ENCODE results near the gene POLRMT. TPM values are rescaled to one million over a fixed set of nuclear protein-coding genes. Genes with fewer than 3 reads are reported as not detected.

POLRMT gene
- total RNA-seq, 1 donor from 2014 or later: 36.0 TPM

DNA sequence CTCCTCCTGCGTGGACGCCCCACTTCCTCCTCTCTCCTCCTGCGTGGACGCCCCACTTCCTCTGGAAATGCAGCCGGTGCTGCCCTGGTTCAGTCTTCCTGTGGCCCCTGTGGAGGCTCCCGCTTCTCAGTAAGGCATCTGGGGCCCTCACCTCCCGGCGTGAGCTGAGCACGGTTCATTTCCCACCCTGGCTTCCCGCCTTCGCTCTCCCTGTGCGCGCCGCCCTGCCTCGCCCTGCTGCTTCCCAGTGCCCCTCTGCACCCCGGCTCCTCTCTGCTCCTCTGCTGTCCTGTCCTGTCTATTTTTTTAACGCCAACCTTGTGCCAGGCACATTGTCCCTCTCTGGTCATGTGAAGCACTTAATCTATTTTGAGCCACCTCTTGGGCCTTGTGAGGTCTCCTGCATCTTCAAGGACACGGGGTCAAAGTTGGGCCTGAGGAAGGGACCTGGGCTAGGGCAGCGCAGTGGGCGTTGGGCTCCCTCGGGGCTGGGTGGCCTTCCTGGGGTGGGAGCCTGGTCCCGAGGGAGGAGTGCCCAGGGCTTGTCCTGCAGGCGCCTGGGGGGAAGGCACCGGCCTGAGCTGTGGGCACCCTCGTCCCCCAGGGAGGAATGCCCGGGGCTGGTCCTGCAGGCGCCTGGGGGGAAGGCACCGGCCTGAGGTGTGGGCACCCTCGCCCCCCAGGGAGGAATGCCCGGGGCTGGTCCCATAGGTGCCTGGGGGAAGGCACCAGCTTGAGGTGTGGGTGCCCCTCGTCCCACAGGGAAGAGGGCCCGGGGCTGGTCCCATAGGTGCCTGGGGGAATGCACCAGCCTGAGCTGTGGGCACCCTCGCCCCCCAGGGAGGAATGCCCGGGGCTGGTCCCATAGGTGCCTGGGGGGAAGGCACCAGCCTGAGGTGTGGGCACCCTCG is 30.7 kb downstream of the POLRMT start:
- no peaks in the 10 kb centered on the region for H3K36me3 ChIP-seq

DNA sequence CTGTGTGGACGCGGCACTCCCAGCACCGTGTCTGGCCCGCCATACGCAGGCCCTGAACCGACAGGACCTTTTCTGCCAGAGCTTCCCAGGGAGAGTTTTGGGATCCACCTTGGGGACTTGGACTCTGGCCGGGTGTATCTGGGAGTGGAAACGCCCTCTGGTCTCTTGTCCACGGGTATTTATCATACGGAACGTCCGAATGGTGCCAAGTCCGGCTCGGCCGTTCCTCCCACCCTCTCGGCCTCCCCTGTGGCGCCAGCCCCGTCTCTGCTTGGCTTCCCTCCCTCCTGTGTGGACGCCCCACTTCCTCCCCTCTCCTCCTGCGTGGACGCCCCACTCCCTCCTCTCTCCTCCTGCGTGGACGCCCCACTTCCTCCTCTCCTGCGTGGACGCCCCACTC is 31.5 kb downstream of the POLRMT start:
- intact Hi-C loops (cut with DNase I): no loop called here
- H3K9me3 ChIP-seq: no peaks in the 10 kb centered on the region
- ATAC-seq (no peak), DNase-seq (no peak)
- H3K4me1 ChIP-seq: no peaks in the 10 kb centered on the region
- no peak overlapping the region for H3K4me3 ChIP-seq
- H3K27me3 ChIP-seq: no peaks in the 10 kb centered on the region
- TF ChIP-seq, protein P1, sequence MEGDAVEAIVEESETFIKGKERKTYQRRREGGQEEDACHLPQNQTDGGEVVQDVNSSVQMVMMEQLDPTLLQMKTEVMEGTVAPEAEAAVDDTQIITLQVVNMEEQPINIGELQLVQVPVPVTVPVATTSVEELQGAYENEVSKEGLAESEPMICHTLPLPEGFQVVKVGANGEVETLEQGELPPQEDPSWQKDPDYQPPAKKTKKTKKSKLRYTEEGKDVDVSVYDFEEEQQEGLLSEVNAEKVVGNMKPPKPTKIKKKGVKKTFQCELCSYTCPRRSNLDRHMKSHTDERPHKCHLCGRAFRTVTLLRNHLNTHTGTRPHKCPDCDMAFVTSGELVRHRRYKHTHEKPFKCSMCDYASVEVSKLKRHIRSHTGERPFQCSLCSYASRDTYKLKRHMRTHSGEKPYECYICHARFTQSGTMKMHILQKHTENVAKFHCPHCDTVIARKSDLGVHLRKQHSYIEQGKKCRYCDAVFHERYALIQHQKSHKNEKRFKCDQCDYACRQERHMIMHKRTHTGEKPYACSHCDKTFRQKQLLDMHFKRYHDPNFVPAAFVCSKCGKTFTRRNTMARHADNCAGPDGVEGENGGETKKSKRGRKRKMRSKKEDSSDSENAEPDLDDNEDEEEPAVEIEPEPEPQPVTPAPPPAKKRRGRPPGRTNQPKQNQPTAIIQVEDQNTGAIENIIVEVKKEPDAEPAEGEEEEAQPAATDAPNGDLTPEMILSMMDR (IDR thresholded peaks at IDR 0.05): no peak
- H3K36me3 ChIP-seq: no peaks in the 10 kb centered on the region
- no peak overlapping the region for H3K27ac ChIP-seq

More for the DNA sequence above, 30.7 kb downstream of the POLRMT start:
- intact Hi-C loops (cut with DNase I): no loop called here
- no peak overlapping the region for H3K4me3 ChIP-seq
- no peak for ATAC-seq
- TF ChIP-seq, protein P1 (IDR thresholded peaks at IDR 0.05): no peak
- no peaks in the 10 kb centered on the region for H3K9me3 ChIP-seq
- DNase-seq: no peak
- H3K4me1 ChIP-seq: no peaks in the 10 kb centered on the region
- H3K27me3 ChIP-seq: no peaks in the 10 kb centered on the region
- H3K27ac ChIP-seq: no peak overlapping the region

DNA sequence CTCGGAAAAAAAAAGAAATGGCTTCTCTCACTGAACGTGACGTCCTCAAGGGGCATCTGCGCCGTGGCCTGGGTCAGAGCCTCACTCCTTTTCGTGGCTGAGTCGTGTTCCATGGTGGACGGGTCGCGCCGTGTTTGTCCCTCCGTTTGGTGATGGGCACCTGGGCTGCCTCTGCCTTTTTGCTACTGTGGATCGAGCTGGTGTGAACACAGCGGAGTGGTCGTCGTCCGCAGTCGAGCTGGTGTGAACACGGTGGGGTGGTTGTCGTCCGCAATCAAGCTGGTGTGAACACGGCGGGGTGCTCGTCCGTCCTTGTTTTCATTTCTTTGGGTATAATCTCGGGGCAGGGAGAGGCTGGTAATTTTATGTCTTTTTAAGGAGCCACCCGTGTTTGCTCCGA is 32.0 kb downstream of the POLRMT start:
- intact Hi-C loops (cut with DNase I): no loop called here
- TF ChIP-seq, protein P1 (IDR thresholded peaks at IDR 0.05): no peak
- DNase-seq: no peak
- Histone ChIP-seq H3K4me3 (no peak overlapping the region), H3K36me3 (no peaks in the 10 kb centered on the region), H3K4me1 (no peaks in the 10 kb centered on the region), H3K9me3 (no peaks in the 10 kb centered on the region), H3K27ac (no peak overlapping the region), H3K27me3 (no peaks in the 10 kb centered on the region)
- ATAC-seq: no peak

DNA sequence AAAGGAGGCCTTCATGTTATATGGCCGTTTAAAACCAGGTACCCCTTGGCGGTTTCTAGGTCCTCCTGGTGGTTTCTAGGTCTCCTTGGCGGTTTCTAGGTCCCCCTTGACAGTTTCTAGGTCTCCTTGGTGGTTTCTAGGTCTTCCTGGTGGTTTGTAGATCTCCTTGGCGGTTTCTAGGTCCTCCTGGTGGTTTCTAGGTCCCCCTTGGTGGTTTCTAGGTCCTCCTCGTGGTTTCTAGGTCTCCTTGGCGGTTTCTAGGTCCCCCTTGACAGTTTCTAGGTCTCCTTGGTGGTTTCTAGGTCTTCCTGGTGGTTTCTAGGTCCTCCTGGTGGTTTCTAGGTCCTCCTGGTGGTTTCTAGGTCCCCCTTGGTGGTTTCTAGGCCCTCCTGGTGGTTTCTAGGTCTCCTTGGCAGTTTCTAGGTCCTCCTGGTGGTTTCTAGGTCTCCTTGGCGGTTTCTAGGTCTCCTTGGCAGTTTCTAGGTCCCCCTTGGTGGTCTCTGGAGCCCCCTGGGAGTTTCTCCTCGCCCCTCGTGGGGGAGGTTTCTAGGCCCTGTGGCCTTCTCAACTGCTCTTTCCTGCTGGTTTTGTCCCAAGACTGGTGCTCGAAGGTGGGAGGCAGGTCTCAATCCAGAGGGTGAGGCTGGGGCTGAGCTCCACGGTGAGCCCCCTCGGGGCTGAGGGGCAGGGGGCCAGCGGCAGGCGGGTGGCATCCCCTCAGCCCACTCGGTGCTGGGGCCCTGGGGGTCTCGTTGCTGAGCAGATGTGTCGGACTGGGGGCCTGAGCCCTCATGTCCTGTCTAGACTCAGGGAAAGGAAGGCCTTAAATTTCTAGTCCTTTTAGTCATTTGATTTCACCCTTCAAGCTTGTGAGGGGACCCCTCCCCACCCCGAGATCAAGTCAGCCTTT is 35.7 kb downstream of the POLRMT start:
- intact Hi-C loops (cut with DNase I): no loop called here
- Histone ChIP-seq H3K4me3 (no peak overlapping the region), H3K4me1 (no peaks in the 10 kb centered on the region), H3K27ac (no peak overlapping the region), H3K27me3 (peaks cover 8% of the 10 kb centered on the region), H3K36me3 (no peaks in the 10 kb centered on the region), H3K9me3 (no peaks in the 10 kb centered on the region)
- DNase-seq (no peak), ATAC-seq (no peak)
- TF ChIP-seq, protein P1 (IDR thresholded peaks at IDR 0.05): no peak

DNA sequence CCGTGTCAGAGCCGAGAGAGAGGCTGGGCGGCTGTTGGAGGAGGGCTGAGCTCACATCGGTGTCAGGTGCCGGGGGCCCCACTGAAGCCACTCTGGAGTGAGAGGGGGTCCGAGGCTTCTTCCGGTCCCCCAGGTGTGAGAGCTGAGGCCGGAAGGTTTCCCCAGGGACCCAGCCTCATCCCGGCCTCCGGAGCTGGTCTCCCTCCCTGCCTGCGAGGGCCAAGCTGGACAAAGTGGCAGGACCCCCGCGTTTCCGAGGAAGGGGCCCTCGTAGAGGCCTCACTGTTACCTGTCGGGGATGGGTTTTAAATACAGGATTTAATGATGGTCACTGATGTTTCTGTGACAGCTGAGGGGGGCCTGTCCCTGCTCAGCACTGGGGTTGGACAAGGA is 37.1 kb downstream of the POLRMT start:
- H3K4me1 ChIP-seq: no peaks in the 10 kb centered on the region
- no peaks in the 10 kb centered on the region for H3K36me3 ChIP-seq
- no peak overlapping the region for H3K27ac ChIP-seq
- ATAC-seq (no peak), DNase-seq (no peak)
- peaks cover 22% of the 10 kb centered on the region for H3K27me3 ChIP-seq
- intact Hi-C loops (cut with DNase I): no loop called here
- no peaks in the 10 kb centered on the region for H3K9me3 ChIP-seq
- no peak overlapping the region for H3K4me3 ChIP-seq
- TF ChIP-seq, protein P1 (IDR thresholded peaks at IDR 0.05): no peak

Measured in upper lobe of right lung (tissue), 1 donor.